GM12878 (cell line): Measurements from ENCODE around the gene SLC35E3. TPM values are rescaled to one million over a fixed set of nuclear protein-coding genes. Genes with fewer than 3 reads are reported as not detected.
"Not testable (repeated sequence)": the region's sequence is repeated elsewhere in the genome, so short reads cannot be mapped to it uniquely, and the experiment has no call there.

Source experiments
- ATAC-seq: fragments of 200-7000 bp; cut with Tn5 transposase; 3 replicates; pipeline ENCODE4 v1.9.1; 2020; ENCODE audit warnings: mild to moderate bottlenecking, moderate library complexity
- BruUV-seq: library from RNA; stranded (reverse); fragments of 400-500 nt; replicated peaks from 2 replicates; lab custom pipeline; 2021; lab: Mats Ljungman, UMichigan
- CTCF ChIA-PET: fragments of 300-600 bp; sonication (Branson Sonifier 250); formaldehyde crosslinking; extraction: SDS; loops from one replicate; lab custom pipeline; 2021; ENCODE audit warnings: inconsistent platforms; lab: Yijun Ruan, JAX
- POLR2A ChIA-PET: fragments of 350-600 bp; formaldehyde crosslinking; extraction: SDS; loops from one replicate; lab custom pipeline; 2021; ENCODE audit warnings: inconsistent platforms; lab: Charles Lee
- RAD21 ChIA-PET: fragments of 300-600 bp; sonication (Branson Sonifier 250); formaldehyde crosslinking; loops from one replicate; lab custom pipeline; 2023; ENCODE audit warnings: antibody characterized with exemption; ENCODE audit not compliant: unreplicated experiment; lab: Charles Lee
- SMC1A ChIA-PET: fragments of 300-600 bp; sonication (Branson Sonifier 250); formaldehyde crosslinking; loops from one replicate; lab custom pipeline; 2023; ENCODE audit not compliant: unreplicated experiment, uncharacterized antibody; lab: Charles Lee
- DNase-seq: peaks from one replicate; pipeline ENCODE4 v3.0.0-alpha.2; 2011; ENCODE audit warnings: low read depth, low spot score
- FAIRE-seq: peaks from 3 replicates; lab custom pipeline; 2011; peaks lifted over from hg19 to GRCh38; lab: Jason Lieb, UNC
- H2AFZ ChIP-seq: 2 replicates; pipeline ENCODE4 v1.6.0; 2011; ENCODE audit warnings: low read depth, low read length, control low read depth; ENCODE audit not compliant: control insufficient read depth
- H3K27ac ChIP-seq: 2 replicates; pipeline ENCODE4 v1.5.1; 2011; ENCODE audit warnings: control low read depth; ENCODE audit not compliant: control insufficient read depth, insufficient read depth
- H3K27me3 ChIP-seq, 2 experiments: replicated peaks in 1 of 2; 2 replicates each; pipeline versions ENCODE4 v1.6.0 to v1.6.1; 2011; ENCODE audit warnings: low read length in 1 of 2; ENCODE audit not compliant: control insufficient read depth in 2 of 2, insufficient read depth in 2 of 2
- H3K36me3 ChIP-seq, 2 experiments: 2 replicates each; pipeline ENCODE4 v1.5.1; 2011; ENCODE audit warnings: low read length in 1 of 2; ENCODE audit not compliant: control insufficient read depth in 2 of 2, insufficient read depth in 2 of 2
- H3K4me1 ChIP-seq: 2 replicates; pipeline ENCODE4 v1.6.1; 2011; ENCODE audit warnings: mild to moderate bottlenecking, low read length, moderate library complexity, mixed read lengths; ENCODE audit not compliant: control insufficient read depth, insufficient read depth
- H3K4me2 ChIP-seq: 2 replicates; pipeline ENCODE4 v1.6.0; 2011; ENCODE audit warnings: control low read depth; ENCODE audit not compliant: control insufficient read depth, insufficient read depth
- H3K4me3 ChIP-seq: fragments of 200-600 bp; sonication (generic); 2 replicates; pipeline ENCODE4 v1.5.1; 2016
- H3K79me2 ChIP-seq: 2 replicates; pipeline ENCODE4 v1.6.0; 2011; ENCODE audit warnings: low read length; ENCODE audit not compliant: control insufficient read depth, insufficient read depth
- H3K9ac ChIP-seq: 2 replicates; pipeline ENCODE4 v1.8.0; 2011; ENCODE audit warnings: low read length, control low read depth, mixed read lengths; ENCODE audit not compliant: control insufficient read depth, insufficient read depth
- H3K9me3 ChIP-seq: replicated peaks from 3 replicates; pipeline ENCODE4 v1.5.1; 2011; ENCODE audit warnings: mild to moderate bottlenecking, low read length; ENCODE audit not compliant: control insufficient read depth, insufficient read depth
- H4K20me1 ChIP-seq: 2 replicates; pipeline ENCODE4 v1.6.0; 2011; ENCODE audit not compliant: control insufficient read depth, insufficient read depth
- FOS ChIP-seq: IDR thresholded peaks from 3 replicates; pipeline ENCODE4 v1.6.1; 2011; ENCODE audit warnings: borderline replicate concordance; ENCODE audit not compliant: insufficient read length; ENCODE audit errors: extremely low read depth
- IKZF2 ChIP-seq, 2 experiments: fragments of 450-650 bp; IDR thresholded peaks; 2 replicates each; pipeline ENCODE4 v1.6.1; 2017; ENCODE audit warnings: mild to moderate bottlenecking in 2 of 2, moderate library complexity in 2 of 2
- IRF4 ChIP-seq: IDR thresholded peaks from 2 replicates; pipeline ENCODE4 v1.6.1; 2011; ENCODE audit warnings: low read depth, low read length
- MXI1 ChIP-seq: fragments of 150-350 bp; IDR thresholded peaks from 2 replicates; pipeline ENCODE4 v1.6.1; 2011; ENCODE audit warnings: low read depth, mild to moderate bottlenecking, inconsistent platforms, low read length, improper control_type of control experiment
- NKRF ChIP-seq: fragments of 450-650 bp; conservative IDR thresholded peaks from 2 replicates; pipeline ENCODE4 v1.6.1; 2017; ENCODE audit warnings: mild to moderate bottlenecking, moderate library complexity
- PAX5 ChIP-seq: IDR thresholded peaks from 2 replicates; pipeline ENCODE4 v1.6.1; 2011; ENCODE audit warnings: low read depth, low read length, borderline replicate concordance
- RAD21 ChIP-seq: IDR thresholded peaks from 2 replicates; pipeline ENCODE4 v1.6.1; 2011; ENCODE audit warnings: mild to moderate bottlenecking, low read depth, low read length, moderate library complexity; ENCODE audit not compliant: insufficient read depth
- SIN3A ChIP-seq: IDR thresholded peaks from 2 replicates; pipeline ENCODE4 v1.6.1; 2012; ENCODE audit warnings: low read depth, low read length, improper control_type of control experiment
- TCF12 ChIP-seq: IDR thresholded peaks from 2 replicates; pipeline ENCODE4 v1.6.1; 2011; ENCODE audit warnings: low read depth, mild to moderate bottlenecking, low read length
- ZNF24 ChIP-seq: fragments of 450-650 bp; IDR thresholded peaks from 2 replicates; pipeline ENCODE4 v1.6.1; 2017; ENCODE audit warnings: antibody characterized with exemption, mild to moderate bottlenecking
- WGBS: methylation state at CpG from one replicate; pipeline ENCODE4 v1.1.6; 2016; ENCODE audit warnings: low lambda C conversion rate; ENCODE audit not compliant: insufficient replicate concordance, insufficient coverage; ENCODE audit errors: missing lambda C conversion rate; 5-methylcytosine and 5-hydroxymethylcytosine counted together
- in situ Hi-C: fragments of 300-500 bp; cut with MboI; formaldehyde crosslinking; loops from 9 replicates; pipeline ENCODE4 v1.14.3; 2018; ENCODE audit warnings: mixed read lengths
- intact Hi-C: fragments of 100-400 bp; cut with micrococcal nuclease; formaldehyde crosslinking; loops from one replicate; pipeline ENCODE4 v1.14.2; 2022; ENCODE audit not compliant: unreplicated experiment
- polyA plus RNA-seq, 11 experiments: library from polyadenylated mRNA; depleted of rRNA in 4 of 11; unstranded in 6 of 11; stranded (reverse) in 5 of 11; fragments of >200 nt; fragmentation: Nextera tagmentation in 4 of 11; fragmentation: Illumina TruSeq in 1 of 11; extraction: Ambion mirVana in 4 of 11; extraction: Trizol in 1 of 11; gene quantifications; 1 replicate in 1 of 11; 2 replicates in 10 of 11; pipeline versions ENCODE4 v1.2.1 to v1.2.3, GENCODE V29; 2011 to 2016; ENCODE audit warnings: inconsistent platforms in 2 of 11, missing spikeins in 2 of 11, low read depth in 1 of 11
- total RNA-seq, 4 experiments: library from RNA; depleted of rRNA in 3 of 4; stranded (reverse); fragments of >200 nt in 3 of 4; fragmentation: Illumina TruSeq in 1 of 4; extraction: Trizol in 1 of 4; gene quantifications; 2 replicates each; pipeline versions ENCODE4 v1.2.1 to v1.2.3, GENCODE V29; 2013 to 2021

The SLC35E3 gene
- total and polyA plus RNA-seq, 10 of the 15 experiments (the other 5 are each of a cell fraction or from before 2014, with no cell fraction given) = 3.6 to 19.8 (median 6.1) TPM

DNA sequence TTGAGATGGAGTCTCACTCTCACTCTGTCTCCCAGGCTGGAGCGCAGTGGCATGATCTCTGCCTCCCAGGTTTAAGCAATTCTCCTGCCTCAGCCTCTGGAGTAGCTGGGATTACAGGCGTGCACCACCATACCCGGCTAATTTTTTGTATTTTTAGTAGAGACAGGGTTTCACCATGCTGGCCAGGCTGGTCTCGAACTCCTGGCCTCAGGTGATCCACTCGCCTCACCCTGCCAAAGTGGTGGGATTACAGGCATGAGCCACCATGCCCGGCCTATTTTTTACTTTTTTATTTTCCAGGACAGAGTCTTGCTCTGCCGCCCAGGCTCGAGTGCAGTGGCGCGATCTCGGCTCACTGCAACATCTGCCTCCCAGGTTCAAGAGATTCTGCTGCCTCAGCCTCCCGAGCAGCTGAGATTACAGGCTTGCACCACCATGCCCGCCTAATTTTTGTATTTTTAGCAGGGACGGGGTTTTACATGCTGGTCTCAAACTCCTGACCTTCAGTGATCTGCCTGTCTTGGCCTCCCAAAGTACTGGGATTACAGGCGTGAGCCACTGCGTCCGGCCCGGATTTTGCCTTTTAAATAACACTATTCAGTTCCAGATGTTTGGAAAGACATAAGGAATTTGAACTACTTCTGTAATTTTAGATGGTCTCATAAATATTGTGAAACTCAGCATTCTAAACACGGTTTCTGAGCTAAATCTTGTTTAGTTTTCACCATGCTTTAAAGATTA lies 57.1 kb downstream of the SLC35E3 start:
- H3K36me3 ChIP-seq, H4K20me1 ChIP-seq, RAD21 ChIA-PET, H2AFZ ChIP-seq, CTCF ChIA-PET, intact Hi-C loops, H3K79me2 ChIP-seq, H3K27ac ChIP-seq, H3K4me3 ChIP-seq, H3K9ac ChIP-seq, DNase-seq, ATAC-seq, H3K27me3 ChIP-seq, H3K4me2 ChIP-seq, H3K4me1 ChIP-seq, in situ Hi-C loops, FAIRE-seq, BruUV-seq, H3K9me3 ChIP-seq: not testable (repeated sequence)
- POLR2A ChIA-PET = interaction anchor here (1.5 kb wide), 1 partner anchor 14 kb away, joined by 6 read pairs; no protein-coding TSS in a partner anchor
- SMC1A ChIA-PET = interaction anchor here (0.9 kb wide), 1 partner anchor 9 kb away, joined by 3 read pairs; no protein-coding TSS in a partner anchor
- WGBS = 84% methylated on average over 19 of the region's 19 CpGs

- BruUV-seq = no TSS peak
- H4K20me1 ChIP-seq = no peaks in the 10 kb centered on the region
- no peak for DNase-seq
- TF ChIP-seq NKRF = no peak
- no peak for TF ChIP-seq IRF4
- no peak for TF ChIP-seq PAX5
- no peak for TF ChIP-seq FOS
- TF ChIP-seq SIN3A = no peak
- TF ChIP-seq IKZF2 (IDR thresholded peaks at IDR 0.05) = no peak
- TF ChIP-seq MXI1 = no peak
- TF ChIP-seq RAD21 = no peak
- no peak for TF ChIP-seq ZNF24
- TF ChIP-seq TCF12 = no peak
- no peak overlapping the region for H3K9ac ChIP-seq
- no peak overlapping the region for H3K27ac ChIP-seq
- POLR2A ChIA-PET = interaction anchor here (1.5 kb wide), 1 partner anchor 15 kb away, joined by 6 read pairs; no protein-coding TSS in a partner anchor
- RAD21 ChIA-PET = no interaction called here
- H3K27me3 ChIP-seq = no peaks in the 10 kb centered on the region
- 91% methylated on average over 5 of the region's 5 CpGs for WGBS
- in situ Hi-C loops = no loop called here
- no peaks in the 10 kb centered on the region for H3K36me3 ChIP-seq
- SMC1A ChIA-PET = interaction anchor here (0.9 kb wide), 1 partner anchor 8 kb away, joined by 3 read pairs; no protein-coding TSS in a partner anchor
- peaks cover 11% of the 10 kb centered on the region for H3K79me2 ChIP-seq
- no peak overlapping the region for H2AFZ ChIP-seq
- intact Hi-C loops = no loop called here
- H3K4me2 ChIP-seq = no peak overlapping the region
- peaks cover 6% of the 10 kb centered on the region for H3K4me1 ChIP-seq
- H3K9me3 ChIP-seq = no peaks in the 10 kb centered on the region
- FAIRE-seq = no peak
- H3K4me3 ChIP-seq = no peak overlapping the region
- CTCF ChIA-PET = no interaction called here
- no peak for ATAC-seq
Observed at GRCh38 chr12:68803948-68804656, 58.1 kb downstream of the SLC35E3 start.
